Prostate gland (tissue), 2 donors: ENCODE data around the gene AFDN.

Experiments used
- POLR2A ChIP-seq: fragments of 450-650 bp; IDR thresholded peaks from one replicate; pipeline ENCODE4 v1.6.1; 2016; ENCODE audit warnings: antibody characterized with exemption, mild to moderate bottlenecking
- TF ChIP-seq, protein P1 (sequence below), 4 experiments: fragments of 200-600 bp in 2 of 4; fragments of 450-650 bp in 2 of 4; sonication (generic) in 2 of 4; IDR thresholded peaks; 1 replicate in 3 of 4; 2 replicates in 1 of 4; pipeline ENCODE4 v1.5.1; 2016 to 2019; ENCODE audit warnings: antibody characterized with exemption in 4 of 4, mild to moderate bottlenecking in 2 of 4, moderate library complexity in 2 of 4

GRCh38 chr6:168020242-168020641, 193.5 kb downstream of the AFDN start:
- TF ChIP-seq POLR2A, result no peak
- TF ChIP-seq, protein P1, sequence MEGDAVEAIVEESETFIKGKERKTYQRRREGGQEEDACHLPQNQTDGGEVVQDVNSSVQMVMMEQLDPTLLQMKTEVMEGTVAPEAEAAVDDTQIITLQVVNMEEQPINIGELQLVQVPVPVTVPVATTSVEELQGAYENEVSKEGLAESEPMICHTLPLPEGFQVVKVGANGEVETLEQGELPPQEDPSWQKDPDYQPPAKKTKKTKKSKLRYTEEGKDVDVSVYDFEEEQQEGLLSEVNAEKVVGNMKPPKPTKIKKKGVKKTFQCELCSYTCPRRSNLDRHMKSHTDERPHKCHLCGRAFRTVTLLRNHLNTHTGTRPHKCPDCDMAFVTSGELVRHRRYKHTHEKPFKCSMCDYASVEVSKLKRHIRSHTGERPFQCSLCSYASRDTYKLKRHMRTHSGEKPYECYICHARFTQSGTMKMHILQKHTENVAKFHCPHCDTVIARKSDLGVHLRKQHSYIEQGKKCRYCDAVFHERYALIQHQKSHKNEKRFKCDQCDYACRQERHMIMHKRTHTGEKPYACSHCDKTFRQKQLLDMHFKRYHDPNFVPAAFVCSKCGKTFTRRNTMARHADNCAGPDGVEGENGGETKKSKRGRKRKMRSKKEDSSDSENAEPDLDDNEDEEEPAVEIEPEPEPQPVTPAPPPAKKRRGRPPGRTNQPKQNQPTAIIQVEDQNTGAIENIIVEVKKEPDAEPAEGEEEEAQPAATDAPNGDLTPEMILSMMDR (IDR thresholded peaks at IDR 0.05), result no peak
